Brain pericyte (primary cell): ENCODE data around the gene PRKCH.

Experiments
- DNase-seq: peaks from one replicate; pipeline ENCODE4 v3.0.0-alpha.2; 2012; ENCODE audit warnings: low read depth, low spot score

Gene PRKCH

GRCh38 chr14:61512026-61512834 lies 190.9 kb downstream of the PRKCH start:
- DNase-seq, result no peak

- DNase-seq, result no peak
Measured at GRCh38 chr14:61513986-61514830, 192.8 kb downstream of the PRKCH start.

GRCh38 chr14:61514927-61515326 lies 193.5 kb downstream of the PRKCH start:
- DNase-seq, result no peak

GRCh38 chr14:61515436-61516117 lies 194.2 kb downstream of the PRKCH start:
- no peak for DNase-seq

- no peak for DNase-seq
Measured at GRCh38 chr14:61516118-61516743, 194.9 kb downstream of the PRKCH start.

- DNase-seq, result no peak
Measured at GRCh38 chr14:61516964-61517653, 195.7 kb downstream of the PRKCH start.

GRCh38 chr14:61517911-61518384 lies 196.6 kb downstream of the PRKCH start:
- DNase-seq, result no peak

GRCh38 chr14:61518403-61518802 lies 197.0 kb downstream of the PRKCH start:
- DNase-seq, result no peak

- DNase-seq, result no peak
Measured at GRCh38 chr14:61519106-61519505, 197.7 kb downstream of the PRKCH start.

GRCh38 chr14:61519735-61520134 lies 198.4 kb downstream of the PRKCH start:
- DNase-seq, result no peak

- DNase-seq, result no peak
Measured at GRCh38 chr14:61520576-61520975, 199.2 kb downstream of the PRKCH start.

GRCh38 chr14:61521773-61522172 lies 200.4 kb downstream of the PRKCH start:
- no peak for DNase-seq

- no peak for DNase-seq
Measured at GRCh38 chr14:61523751-61524150, 202.4 kb downstream of the PRKCH start.

GRCh38 chr14:61524211-61524806 lies 202.9 kb downstream of the PRKCH start:
- DNase-seq, result no peak

GRCh38 chr14:61524936-61525292 lies 203.5 kb downstream of the PRKCH start:
- DNase-seq, result no peak

- no peak for DNase-seq
Measured at GRCh38 chr14:61525293-61526011, 204.1 kb downstream of the PRKCH start.

- no peak for DNase-seq
Measured at GRCh38 chr14:61526405-61527312, 205.3 kb downstream of the PRKCH start.

- no peak for DNase-seq
Measured at GRCh38 chr14:61527325-61528100, 206.1 kb downstream of the PRKCH start.
